Measurements from ENCODE around the gene ARID3A. TPM values are rescaled to one million over a fixed set of nuclear protein-coding genes. Genes with fewer than 3 reads are reported as not detected.
A peak's percentile ranks its signal among the peaks of the same experiment; 100 is the strongest.

Gene ARID3A
- polyA plus RNA-seq, 3 donors from 2014 or later: 1.0 to 1.7 (median 1.4) TPM

DNA sequence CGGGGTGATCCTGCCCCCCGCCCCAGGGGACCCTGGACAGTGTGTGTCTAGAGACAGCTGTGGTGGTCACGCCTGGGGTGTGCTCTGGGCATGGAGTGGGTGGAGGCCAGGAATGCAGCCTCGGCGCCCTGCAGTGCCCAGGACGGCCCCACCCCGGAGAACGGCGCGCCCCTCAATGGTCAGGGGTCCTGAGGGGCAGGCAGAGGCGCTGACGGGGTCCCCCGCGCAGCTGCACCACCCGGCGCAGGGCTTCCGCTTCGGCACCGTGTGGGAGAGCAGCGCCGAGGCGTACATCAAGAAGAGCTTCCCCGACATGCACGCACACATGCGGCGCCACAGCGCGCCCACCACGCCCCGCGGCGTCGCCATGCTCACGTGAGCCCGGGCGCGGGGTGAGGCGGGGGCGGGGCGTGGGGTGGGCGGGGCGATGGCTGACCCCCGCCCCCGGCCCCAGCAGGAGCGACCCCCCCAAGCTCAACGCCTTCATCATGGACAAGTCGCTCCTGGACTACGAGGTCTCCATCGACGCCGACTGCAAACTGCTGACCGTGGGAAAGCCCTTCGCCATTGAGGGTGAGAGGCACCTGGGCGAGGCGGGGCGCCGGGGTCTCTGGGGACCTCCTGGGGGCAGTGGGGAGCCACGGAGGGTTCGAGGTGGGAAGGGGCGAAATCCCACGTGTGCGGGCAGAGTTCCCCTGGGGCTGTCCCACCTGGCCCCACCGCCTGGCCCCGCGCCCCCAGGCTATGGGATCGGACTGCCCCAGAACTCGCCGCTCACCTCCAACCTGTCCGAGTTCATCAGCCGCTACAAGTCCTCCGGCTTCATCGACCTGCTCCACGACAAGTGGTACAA lies 81.8 kb downstream of the ARID3A start:
- no peak overlapping the region for H3K4me3 Mint-ChIP-seq
- H3K9me3 Mint-ChIP-seq: no peaks in the 10 kb centered on the region
- no peak overlapping the region for H3K27ac Mint-ChIP-seq
- H3K36me3 Mint-ChIP-seq: no peaks in the 10 kb centered on the region
- H3K27me3 Mint-ChIP-seq (ENCODE audit: low read depth in 3 of 3): peaks cover 0 to 1% (median 0%) of the 10 kb centered on the region in 3 donors
- no peak for DNase-seq
- no peaks in the 10 kb centered on the region for H3K4me1 Mint-ChIP-seq

DNA sequence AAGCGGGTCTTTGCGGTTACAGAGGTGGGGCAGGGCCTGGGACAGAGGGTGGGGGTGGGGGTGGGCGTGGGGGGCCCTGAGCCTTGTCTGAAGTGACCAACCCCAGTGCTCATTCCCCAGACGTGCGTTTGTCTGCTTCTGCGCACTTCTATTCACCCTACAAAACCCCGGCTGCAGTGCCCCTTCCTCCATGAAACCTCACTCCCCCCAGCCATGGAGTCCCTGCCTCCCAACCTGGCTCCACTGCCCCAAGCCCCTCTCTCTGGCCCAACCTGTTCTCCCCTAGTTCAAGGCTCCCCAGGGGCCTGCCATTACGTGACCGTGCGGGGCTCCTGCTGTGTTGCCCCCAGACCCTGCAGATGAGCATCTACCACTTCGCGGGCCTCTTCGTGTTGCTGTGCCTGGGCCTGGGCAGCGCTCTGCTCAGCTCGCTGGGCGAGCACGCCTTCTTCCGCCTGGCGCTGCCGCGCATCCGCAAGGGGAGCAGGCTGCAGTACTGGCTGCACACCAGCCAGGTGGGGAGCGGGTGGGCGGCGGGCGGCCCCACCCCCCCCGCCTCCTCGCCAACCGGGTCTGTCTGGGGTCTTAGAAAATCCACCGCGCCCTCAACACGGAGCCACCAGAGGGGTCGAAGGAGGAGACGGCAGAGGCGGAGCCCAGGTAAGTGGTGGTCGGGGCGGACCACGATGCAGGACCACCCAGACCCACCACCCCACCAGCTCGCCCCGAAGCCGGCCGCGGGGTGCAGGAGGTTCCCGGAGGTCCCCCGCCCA lies 82.6 kb downstream of the ARID3A start:
- Mint-ChIP-seq H3K9me3 (no peaks in the 10 kb centered on the region), H3K27ac (no peak overlapping the region), H3K27me3 (ENCODE audit: low read depth in 3 of 3) (no peaks in the 10 kb centered on the region), H3K4me1 (no peaks in the 10 kb centered on the region), H3K36me3 (no peaks in the 10 kb centered on the region), H3K4me3 (no peak overlapping the region)
- no peak for DNase-seq

DNA sequence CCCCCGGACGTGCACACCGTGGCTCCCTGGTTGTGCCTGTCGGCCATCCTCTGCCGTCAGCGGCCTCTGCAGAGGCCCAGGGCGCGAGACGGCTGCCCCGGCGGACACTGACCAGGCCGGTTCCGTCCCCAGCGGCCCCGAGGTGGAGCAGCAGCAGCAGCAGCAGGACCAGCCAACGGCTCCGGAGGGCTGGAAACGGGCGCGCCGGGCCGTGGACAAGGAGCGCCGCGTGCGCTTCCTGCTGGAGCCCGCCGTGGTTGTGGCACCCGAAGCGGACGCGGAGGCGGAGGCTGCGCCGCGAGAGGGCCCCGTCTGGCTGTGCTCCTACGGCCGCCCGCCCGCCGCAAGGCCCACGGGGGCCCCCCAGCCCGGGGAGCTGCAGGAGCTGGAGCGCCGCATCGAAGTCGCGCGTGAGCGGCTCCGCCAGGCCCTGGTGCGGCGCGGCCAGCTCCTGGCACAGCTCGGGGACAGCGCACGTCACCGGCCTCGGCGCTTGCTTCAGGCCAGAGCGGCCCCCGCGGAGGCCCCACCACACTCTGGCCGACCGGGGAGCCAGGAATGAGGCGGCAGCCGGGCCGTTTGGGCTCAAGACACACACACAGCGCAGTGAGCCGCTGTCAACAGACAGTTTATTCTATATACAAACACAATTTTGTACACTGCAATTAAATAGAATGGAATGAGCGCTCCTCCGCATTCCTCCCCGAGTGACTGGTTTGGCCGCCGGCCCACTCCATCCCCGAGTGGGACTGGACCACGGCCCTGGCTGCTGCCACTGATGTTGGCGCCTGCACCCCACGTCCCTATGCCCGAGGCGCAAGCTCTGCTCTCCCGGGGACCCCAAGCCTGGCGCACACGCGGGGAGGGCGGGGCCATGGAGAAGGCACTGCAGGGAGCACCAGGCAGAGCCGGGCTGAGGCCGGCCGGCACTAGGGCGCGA lies 83.5 kb downstream of the ARID3A start:
- H3K27ac Mint-ChIP-seq: no peak overlapping the region
- H3K27me3 Mint-ChIP-seq (ENCODE audit: low read depth in 3 of 3): no peaks in the 10 kb centered on the region
- H3K9me3 Mint-ChIP-seq: no peaks in the 10 kb centered on the region
- peaks cover 0 to 3% of the 10 kb centered on the region in 2 donors for H3K4me1 Mint-ChIP-seq
- H3K4me3 Mint-ChIP-seq: no peak overlapping the region
- H3K36me3 Mint-ChIP-seq: no peaks in the 10 kb centered on the region
- no peak for DNase-seq

- H3K36me3 Mint-ChIP-seq: no peaks in the 10 kb centered on the region
- no peak overlapping the region for H3K4me3 Mint-ChIP-seq
- no peak for DNase-seq
- H3K27me3 Mint-ChIP-seq (ENCODE audit: low read depth in 3 of 3): no peaks in the 10 kb centered on the region
- peaks cover 0 to 3% of the 10 kb centered on the region in 2 donors for H3K4me1 Mint-ChIP-seq
- no peak overlapping the region for H3K27ac Mint-ChIP-seq
- H3K9me3 Mint-ChIP-seq: no peaks in the 10 kb centered on the region
Observed at GRCh38 chr19:1009981-1010538, 84.2 kb downstream of the ARID3A start.

- peaks cover 0 to 2% (median 0%) of the 10 kb centered on the region in 3 donors for H3K27me3 Mint-ChIP-seq (ENCODE audit: low read depth in 3 of 3)
- no peak overlapping the region for H3K4me3 Mint-ChIP-seq
- no peaks in the 10 kb centered on the region for H3K36me3 Mint-ChIP-seq
- no peaks in the 10 kb centered on the region for H3K9me3 Mint-ChIP-seq
- H3K4me1 Mint-ChIP-seq: peaks cover 0 to 7% of the 10 kb centered on the region in 2 donors
- no peak for DNase-seq
- no peak overlapping the region for H3K27ac Mint-ChIP-seq
Observed at GRCh38 chr19:1010586-1011510, 85.0 kb downstream of the ARID3A start.

GRCh38 chr19:1011831-1012333 lies 86.0 kb downstream of the ARID3A start:
- Mint-ChIP-seq H3K4me3 (no peak overlapping the region), H3K27me3 (ENCODE audit: low read depth in 3 of 3) (peaks cover 0 to 4% (median 1%) of the 10 kb centered on the region in 3 donors), H3K4me1 (peaks cover 7 to 16% of the 10 kb centered on the region in 2 donors), H3K9me3 (no peaks in the 10 kb centered on the region), H3K36me3 (no peaks in the 10 kb centered on the region), H3K27ac (no peak overlapping the region)
- DNase-seq: no peak

DNA sequence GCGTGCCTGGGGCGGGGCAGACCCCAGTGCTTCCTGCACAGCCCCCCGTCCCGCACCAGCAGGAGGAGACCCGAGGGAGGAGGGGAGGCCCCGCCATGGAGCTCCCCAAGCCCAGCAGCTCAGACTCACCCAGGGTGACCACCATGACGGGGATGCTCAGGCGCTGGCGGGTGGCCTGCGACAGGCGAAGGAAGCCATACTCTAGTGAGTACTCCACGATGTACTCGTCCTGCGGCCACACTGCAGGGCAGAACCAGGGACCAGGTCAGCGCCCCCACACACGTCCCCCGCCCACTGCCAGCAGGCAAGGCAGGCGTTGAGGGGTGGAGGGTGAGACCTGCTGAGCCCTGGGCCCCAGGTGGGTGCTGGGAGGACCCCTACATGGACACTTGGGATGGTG lies 86.5 kb downstream of the ARID3A start:
- Mint-ChIP-seq H3K4me3 (no peak overlapping the region), H3K36me3 (no peaks in the 10 kb centered on the region), H3K4me1 (peaks cover 11 to 20% of the 10 kb centered on the region in 2 donors), H3K27ac (no peak overlapping the region), H3K27me3 (ENCODE audit: low read depth in 3 of 3) (peaks cover 2 to 8% (median 2%) of the 10 kb centered on the region in 3 donors), H3K9me3 (no peaks in the 10 kb centered on the region)
- DNase-seq: no peak

DNA sequence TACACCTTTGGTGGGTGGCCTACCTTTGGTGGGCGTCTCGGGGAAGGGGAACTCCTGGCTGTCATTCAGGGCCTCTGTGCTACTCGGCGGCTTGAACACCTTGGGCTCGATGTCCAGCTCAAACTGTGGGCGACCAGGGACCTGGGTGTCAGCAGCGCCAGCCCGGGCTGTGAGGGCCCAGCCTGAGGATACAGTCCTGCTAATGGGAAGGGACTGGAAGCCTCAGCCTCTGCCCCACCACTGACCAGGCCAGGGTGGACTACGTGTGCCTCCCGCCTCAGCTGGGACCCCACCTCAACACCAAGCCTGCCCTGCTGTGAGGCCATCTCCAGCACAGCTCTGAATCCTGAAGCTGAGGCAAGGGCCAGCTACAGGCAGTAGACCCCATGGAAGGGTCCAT lies 87.4 kb downstream of the ARID3A start:
- H3K27ac Mint-ChIP-seq: no peak overlapping the region
- peaks cover 20 to 29% of the 10 kb centered on the region in 2 donors for H3K4me1 Mint-ChIP-seq
- H3K9me3 Mint-ChIP-seq: no peaks in the 10 kb centered on the region
- H3K36me3 Mint-ChIP-seq: no peaks in the 10 kb centered on the region
- H3K27me3 Mint-ChIP-seq (ENCODE audit: low read depth in 3 of 3): peaks cover 2 to 8% (median 3%) of the 10 kb centered on the region in 3 donors
- no peak overlapping the region for H3K4me3 Mint-ChIP-seq
- DNase-seq: no peak

GRCh38 chr19:1014161-1015060 lies 88.6 kb downstream of the ARID3A start:
- DNase-seq: no peak
- H3K9me3 Mint-ChIP-seq: no peaks in the 10 kb centered on the region
- peaks cover 20 to 40% of the 10 kb centered on the region in 2 donors for H3K4me1 Mint-ChIP-seq
- H3K4me3 Mint-ChIP-seq: no peak overlapping the region
- peak overlapping the region in 1 of 6 donors; percentile 40 for H3K27ac Mint-ChIP-seq
- no peaks in the 10 kb centered on the region for H3K36me3 Mint-ChIP-seq
- peaks cover 2 to 8% (median 3%) of the 10 kb centered on the region in 3 donors for H3K27me3 Mint-ChIP-seq (ENCODE audit: low read depth in 3 of 3)

GRCh38 chr19:1015061-1015781 lies 89.4 kb downstream of the ARID3A start:
- H3K27me3 Mint-ChIP-seq (ENCODE audit: low read depth in 3 of 3): peaks cover 2 to 8% (median 3%) of the 10 kb centered on the region in 3 donors
- peaks cover 20 to 47% of the 10 kb centered on the region in 2 donors for H3K4me1 Mint-ChIP-seq
- no peak for DNase-seq
- H3K27ac Mint-ChIP-seq: no peak overlapping the region
- H3K4me3 Mint-ChIP-seq: no peak overlapping the region
- H3K9me3 Mint-ChIP-seq: no peaks in the 10 kb centered on the region
- no peaks in the 10 kb centered on the region for H3K36me3 Mint-ChIP-seq

Measured in immature natural killer cell (primary cell).